Activated CD4-positive, alpha-beta memory T cell treated with anti-CD3 and anti-CD28 coated beads, Interleukin-2, amount 10 ng/mL, durations not matched to agents 7 days and 5 days (primary cell): ENCODE measurements around the gene ADAP1. TPM values are rescaled to one million over a fixed set of nuclear protein-coding genes. Genes with fewer than 3 reads are reported as not detected.

Experiments
- CTCF ChIA-PET: fragments of 350-600 bp; sonication (Branson Sonifier 250); formaldehyde crosslinking; loops from one replicate; lab custom pipeline; 2021; ENCODE audit warnings: antibody characterized with exemption, inconsistent platforms; lab: Charles Lee
- POLR2A ChIA-PET: fragments of 350-600 bp; sonication (Branson Sonifier 250); formaldehyde crosslinking; loops from one replicate; lab custom pipeline; 2021; ENCODE audit warnings: antibody characterized with exemption; lab: Charles Lee
- DNase-seq: peaks from one replicate; pipeline ENCODE4 v3.0.0-alpha.2; 2020
- H3K27ac Mint-ChIP-seq: one replicate; pipeline ENCODE4 v1.8.0; 2021; ENCODE audit warnings: mild to moderate bottlenecking, mixed read lengths
- H3K27me3 Mint-ChIP-seq: one replicate; pipeline ENCODE4 v1.8.0; 2021; ENCODE audit warnings: mixed read lengths
- H3K36me3 Mint-ChIP-seq: one replicate; pipeline ENCODE4 v1.8.0; 2021; ENCODE audit warnings: low read depth, mixed read lengths
- H3K4me1 Mint-ChIP-seq: one replicate; pipeline ENCODE4 v1.8.0; 2021; ENCODE audit warnings: mixed read lengths
- H3K4me3 Mint-ChIP-seq: one replicate; pipeline ENCODE4 v1.8.0; 2021; ENCODE audit warnings: mild to moderate bottlenecking, mixed read lengths
- H3K9me3 Mint-ChIP-seq: one replicate; pipeline ENCODE4 v1.8.0; 2021; ENCODE audit warnings: mixed read lengths
- total RNA-seq, 2 experiments: library from RNA; stranded (reverse); gene quantifications; one replicate each; pipeline ENCODE4 v1.2.3, GENCODE V29; 2021

Gene ADAP1
- total RNA-seq, 2 experiments from 2014 or later, result 11.1 to 13.0 TPM

GRCh38 chr7:957418-958220 lies 3.1 kb upstream of the ADAP1 start:
- no peaks in the 10 kb centered on the region for H3K36me3 Mint-ChIP-seq
- peaks cover 20% of the 10 kb centered on the region for H3K27me3 Mint-ChIP-seq
- ChIA-PET POLR2A (interaction anchor here (1.5 kb wide), 1 partner anchor 17 kb away, joined by 8 read pairs; the partner anchor contains the start of gene COX19), CTCF (interaction anchor here (1.0 to 1.5 kb wide), 2 partner anchors 35 to 49 kb away, joined by 4 read pairs; no protein-coding TSS in a partner anchor)
- no peak overlapping the region for H3K4me3 Mint-ChIP-seq
- no peaks in the 10 kb centered on the region for H3K9me3 Mint-ChIP-seq
- no peak overlapping the region for H3K27ac Mint-ChIP-seq
- H3K4me1 Mint-ChIP-seq, result peaks cover 5% of the 10 kb centered on the region
- no peak for DNase-seq

- DNase-seq, result no peak
- POLR2A ChIA-PET, result interaction anchor here (0.8 to 0.9 kb wide), 2 partner anchors 19 to 34 kb away, joined by 3 read pairs; partner anchors contain the start of gene COX19
- peaks cover 5% of the 10 kb centered on the region for H3K4me1 Mint-ChIP-seq
- no peaks in the 10 kb centered on the region for H3K36me3 Mint-ChIP-seq
- no peak overlapping the region for H3K4me3 Mint-ChIP-seq
- H3K9me3 Mint-ChIP-seq, result no peaks in the 10 kb centered on the region
- CTCF ChIA-PET, result interaction anchor here (1.2 kb wide), 1 partner anchor 83 kb away, joined by 3 read pairs; no protein-coding TSS in a partner anchor
- no peak overlapping the region for H3K27ac Mint-ChIP-seq
- peaks cover 19% of the 10 kb centered on the region for H3K27me3 Mint-ChIP-seq
Measured at GRCh38 chr7:956031-956430, 1.6 kb upstream of the ADAP1 start.

GRCh38 chr7:953547-954327 lies 743 bp downstream of the ADAP1 start:
- Mint-ChIP-seq H3K4me3 (peak overlapping the region; percentile 54), H3K4me1 (peaks cover 13% of the 10 kb centered on the region), H3K27me3 (peaks cover 15% of the 10 kb centered on the region), H3K36me3 (no peaks in the 10 kb centered on the region), H3K27ac (no peak overlapping the region), H3K9me3 (no peaks in the 10 kb centered on the region)
- CTCF ChIA-PET, result interaction anchor here (0.6 to 1.0 kb wide), 2 partner anchors 44 to 45 kb away, joined by 4 read pairs; no protein-coding TSS in a partner anchor
- POLR2A ChIA-PET, result interaction anchor here (1.1 to 1.5 kb wide), 6 partner anchors 14 to 45 kb away, joined by 3 to 9 read pairs (median 4); partner anchors contain the start of gene COX19
- DNase-seq, result no peak

- Mint-ChIP-seq H3K4me3 (no peak overlapping the region), H3K27ac (no peak overlapping the region), H3K27me3 (peaks cover 17% of the 10 kb centered on the region), H3K4me1 (peaks cover 13% of the 10 kb centered on the region), H3K36me3 (no peaks in the 10 kb centered on the region), H3K9me3 (no peaks in the 10 kb centered on the region)
- CTCF ChIA-PET, result interaction anchor here (0.7 kb wide), 1 partner anchor 40 kb away, joined by 9 read pairs; no protein-coding TSS in a partner anchor
- no peak for DNase-seq
- POLR2A ChIA-PET, result interaction anchor here (1.0 to 3.1 kb wide), 3 partner anchors 22 to 30 kb away, joined by 4 to 14 read pairs (median 9); partner anchors contain the start of gene COX19
Measured at GRCh38 chr7:952548-953441, 1.7 kb downstream of the ADAP1 start.

DNA sequence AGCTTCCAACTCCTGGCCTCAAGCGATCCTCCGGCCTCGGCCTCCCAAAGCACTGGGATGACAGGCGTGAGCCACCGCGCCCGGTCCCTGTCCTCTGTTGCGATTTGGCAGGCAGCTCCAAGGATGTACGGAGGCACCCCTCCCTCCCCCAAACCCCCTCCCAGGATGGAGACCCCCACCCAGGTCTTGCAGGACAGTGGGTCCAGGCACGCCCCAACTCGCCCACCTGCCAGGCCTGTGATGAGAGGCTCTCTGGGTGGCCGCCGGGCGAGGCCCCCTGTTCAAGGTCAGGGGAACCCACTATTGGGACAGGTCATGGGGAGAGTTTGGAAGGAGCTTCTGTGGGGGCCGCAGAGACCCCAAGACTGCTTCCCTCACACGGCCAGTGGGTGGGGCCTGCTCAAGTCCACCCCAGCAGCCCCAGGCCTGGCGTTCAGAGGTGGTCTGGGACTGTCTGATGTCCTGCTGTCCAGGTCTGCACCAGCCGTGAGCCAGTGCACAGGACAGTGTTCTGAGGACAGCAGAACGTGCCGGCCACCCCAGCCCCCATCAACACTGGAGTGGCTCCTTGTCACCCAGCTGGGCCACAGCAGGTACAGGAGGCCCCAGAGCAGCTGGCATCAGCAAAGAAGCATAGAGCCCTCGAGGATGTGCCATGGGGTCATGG lies 2.5 kb downstream of the ADAP1 start:
- DNase-seq, result no peak
- Mint-ChIP-seq H3K4me1 (peaks cover 13% of the 10 kb centered on the region), H3K27me3 (peaks cover 17% of the 10 kb centered on the region), H3K27ac (no peak overlapping the region), H3K36me3 (no peaks in the 10 kb centered on the region), H3K4me3 (no peak overlapping the region), H3K9me3 (no peaks in the 10 kb centered on the region)
- ChIA-PET POLR2A (interaction anchor here (1.0 to 3.1 kb wide), 2 partner anchors 23 to 29 kb away, joined by 4 to 14 read pairs; partner anchors contain the start of gene COX19), CTCF (interaction anchor here (0.7 kb wide), 1 partner anchor 39 kb away, joined by 9 read pairs; no protein-coding TSS in a partner anchor)

DNA sequence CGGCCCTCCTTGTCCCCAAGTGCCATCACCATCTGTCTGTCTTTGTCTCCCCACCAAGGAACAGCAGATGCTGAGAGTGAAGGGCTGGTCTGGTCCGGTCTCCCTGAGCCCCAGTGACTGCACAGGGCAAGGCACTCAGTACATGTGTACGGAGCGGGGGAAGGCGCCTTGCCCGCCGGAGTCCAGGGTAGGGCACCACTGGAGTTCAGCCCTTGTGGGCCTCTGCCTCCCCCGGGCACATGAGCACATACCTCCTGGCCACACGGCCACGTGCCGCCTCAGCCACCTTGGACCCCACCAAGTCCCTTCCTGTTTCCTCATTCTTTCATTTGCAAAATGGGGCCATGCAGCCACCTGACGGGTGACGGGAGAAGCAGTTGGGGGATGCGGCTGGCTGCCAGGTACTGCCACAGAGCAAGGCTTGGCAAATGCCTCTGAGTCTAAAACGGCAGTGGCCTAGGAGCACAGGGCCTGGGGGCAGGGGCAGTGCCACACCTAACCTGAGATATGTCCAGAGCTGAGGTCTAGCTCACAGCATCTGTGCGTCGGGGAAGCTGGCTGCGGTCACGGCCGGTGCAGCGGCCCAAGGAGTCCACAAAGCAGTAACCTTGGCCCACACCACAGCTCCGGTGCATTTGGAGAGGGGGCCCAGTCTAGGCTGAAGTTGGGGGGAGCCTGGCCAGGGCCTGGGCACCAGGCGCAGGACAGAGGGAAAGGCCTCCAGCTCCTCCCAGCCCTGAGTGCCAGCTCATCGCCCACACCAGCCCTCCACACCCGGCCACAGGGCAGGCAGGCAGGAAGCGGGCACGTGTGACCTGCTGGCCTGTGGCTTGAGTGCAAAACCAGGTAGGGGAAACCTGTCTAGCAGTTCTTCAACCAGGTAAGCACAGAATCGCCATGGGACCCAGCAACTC lies 5.2 kb downstream of the ADAP1 start:
- POLR2A ChIA-PET, result no interaction called here
- peaks cover 7% of the 10 kb centered on the region for H3K27me3 Mint-ChIP-seq
- H3K4me3 Mint-ChIP-seq, result no peak overlapping the region
- H3K27ac Mint-ChIP-seq, result no peak overlapping the region
- no peak for DNase-seq
- peaks cover 8% of the 10 kb centered on the region for H3K4me1 Mint-ChIP-seq
- H3K36me3 Mint-ChIP-seq, result no peaks in the 10 kb centered on the region
- H3K9me3 Mint-ChIP-seq, result no peaks in the 10 kb centered on the region
- CTCF ChIA-PET, result interaction anchor here (0.7 kb wide), 3 partner anchors 41 to 714 kb away, joined by 3 to 6 read pairs (median 4); no protein-coding TSS in a partner anchor

DNA sequence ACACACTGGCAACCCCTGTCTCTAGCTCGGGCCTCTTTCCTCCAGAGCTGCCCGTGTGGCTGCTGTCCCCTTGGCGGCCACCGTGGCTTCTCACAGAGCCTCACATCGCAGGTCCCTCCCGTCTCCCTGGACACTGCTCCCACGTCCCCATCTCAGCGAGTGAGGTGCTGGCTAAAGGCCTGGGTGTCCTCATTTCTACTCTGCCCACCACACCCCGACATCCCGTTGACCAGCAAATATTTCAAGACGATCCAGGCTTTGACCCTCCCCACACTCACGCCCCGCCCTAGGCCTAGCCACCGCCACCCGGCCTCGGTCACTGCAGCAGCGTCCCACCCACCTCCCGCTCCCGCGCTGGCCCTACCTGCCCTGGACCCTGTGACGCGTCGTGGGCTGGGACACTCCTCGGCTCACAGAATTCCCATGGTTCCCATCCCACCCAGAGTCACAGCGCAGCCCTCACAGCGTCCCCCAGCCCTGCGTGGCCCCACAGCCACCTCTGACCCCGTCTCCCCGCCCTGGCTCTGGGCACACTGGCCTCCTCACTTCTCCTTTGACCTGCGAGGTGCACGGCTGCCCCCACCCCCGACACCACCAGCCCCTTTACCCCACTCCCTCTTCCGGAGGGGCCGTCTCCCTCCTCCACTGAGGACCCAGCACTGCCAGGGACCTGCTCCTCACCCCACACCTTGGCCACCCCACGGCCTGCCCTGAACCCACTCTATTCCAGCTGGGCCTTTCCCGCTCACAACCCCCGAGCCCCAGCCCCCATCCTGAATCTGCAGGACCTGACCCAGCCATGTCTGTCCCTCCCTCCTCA lies 6.9 kb downstream of the ADAP1 start:
- no peak for DNase-seq
- H3K27me3 Mint-ChIP-seq, result peaks cover 6% of the 10 kb centered on the region
- peaks cover 8% of the 10 kb centered on the region for H3K4me1 Mint-ChIP-seq
- no peaks in the 10 kb centered on the region for H3K36me3 Mint-ChIP-seq
- ChIA-PET CTCF (no interaction called here), POLR2A (interaction anchor here (1.1 kb wide), 1 partner anchor 28 kb away, joined by 3 read pairs; the partner anchor contains the start of gene COX19)
- no peak overlapping the region for H3K27ac Mint-ChIP-seq
- no peak overlapping the region for H3K4me3 Mint-ChIP-seq
- H3K9me3 Mint-ChIP-seq, result no peaks in the 10 kb centered on the region

DNA sequence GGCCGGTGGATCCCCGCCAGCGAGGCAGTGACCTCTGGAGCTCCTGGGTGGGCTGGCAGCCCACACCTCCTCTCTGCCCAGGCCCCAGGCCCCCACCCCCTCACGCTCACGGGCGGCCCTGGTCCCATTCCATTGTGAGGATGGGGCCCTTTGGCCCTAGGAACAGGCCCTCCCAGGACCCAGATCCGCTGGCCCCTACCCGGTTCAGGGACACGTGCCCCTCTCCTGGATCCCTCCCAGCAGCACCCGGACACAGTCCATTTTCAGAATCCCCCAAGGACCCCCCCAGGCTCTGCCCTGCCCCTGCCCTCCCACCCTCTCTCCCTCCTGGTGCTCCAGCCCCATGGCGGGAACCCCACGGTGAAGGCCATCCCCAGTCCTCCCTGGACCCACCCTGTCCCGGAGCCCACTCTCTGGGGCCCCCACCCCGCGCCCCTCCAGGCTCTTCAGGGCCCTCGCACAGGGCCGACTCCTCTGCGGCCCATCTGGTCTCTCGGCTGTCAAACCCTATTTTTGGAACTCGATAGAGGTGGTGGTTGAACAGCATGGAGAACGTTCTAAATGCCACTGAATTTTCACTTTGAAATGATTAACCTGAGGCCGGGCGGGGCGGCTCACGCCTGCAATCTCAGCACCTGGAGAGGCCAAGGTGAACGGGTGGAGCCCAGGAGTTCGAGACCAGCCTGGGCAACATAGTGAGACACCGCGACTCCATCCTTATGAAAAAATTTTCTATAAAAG lies 8.1 kb downstream of the ADAP1 start:
- DNase-seq, result no peak
- ChIA-PET POLR2A (no interaction called here), CTCF (no interaction called here)
- H3K27ac Mint-ChIP-seq, result no peak overlapping the region
- H3K27me3 Mint-ChIP-seq, result peaks cover 9% of the 10 kb centered on the region
- no peaks in the 10 kb centered on the region for H3K36me3 Mint-ChIP-seq
- peaks cover 8% of the 10 kb centered on the region for H3K4me1 Mint-ChIP-seq
- no peaks in the 10 kb centered on the region for H3K9me3 Mint-ChIP-seq
- no peak overlapping the region for H3K4me3 Mint-ChIP-seq

GRCh38 chr7:945556-946255 lies 8.8 kb downstream of the ADAP1 start:
- Mint-ChIP-seq H3K27me3 (peaks cover 14% of the 10 kb centered on the region), H3K4me3 (no peak overlapping the region), H3K4me1 (peaks cover 7% of the 10 kb centered on the region), H3K36me3 (no peaks in the 10 kb centered on the region), H3K9me3 (no peaks in the 10 kb centered on the region), H3K27ac (no peak overlapping the region)
- ChIA-PET CTCF (no interaction called here), POLR2A (no interaction called here)
- no peak for DNase-seq
